ENCODE results near the gene POU5F2. TPM values are rescaled to one million over a fixed set of nuclear protein-coding genes. Genes with fewer than 3 reads are reported as not detected.

The POU5F2 gene
- 0.89 and 1.2 TPM in 2 replicates for total RNA-seq

GRCh38 chr5:93741136-93741811 lies at the start of gene POU5F2:
TSS of gene POU5F2 (minus strand) at chr5:93741600. CDS start at chr5:93741563, 37 bp downstream.

Other genes starting within 250 kb of the POU5F2 start
- 15.4 and 17.1 TPM in 2 replicates for gene NR2F1-AS1, start 160.4 kb downstream of the POU5F2 start, total RNA-seq
- 17.2 and 19.9 TPM in 2 replicates for gene NR2F1, start 158.4 kb downstream of the POU5F2 start, total RNA-seq